ENCODE results near the gene DIPK2B. TPM values are rescaled to one million over a fixed set of nuclear protein-coding genes. Genes with fewer than 3 reads are reported as not detected.

DIPK2B gene
- total RNA-seq, 1 experiment from 2014 or later: not detected

- in situ Hi-C loops (cut with HindIII; ENCODE audit: low pct_unique_long_range_greater_than_20kb, low sequenced_read_pairs): no loop called here
- Histone ChIP-seq H3K9me3 (ENCODE audit: control insufficient read depth, insufficient read depth, low read depth, low read length) (no peaks in the 10 kb centered on the region), H3K27ac (ENCODE audit: low read length) (no peak overlapping the region), H3K27me3 (ENCODE audit: control insufficient read depth, insufficient read depth, low read length) (no peaks in the 10 kb centered on the region), H3K36me3 (ENCODE audit: control insufficient read depth, insufficient read depth, low read length) (no peaks in the 10 kb centered on the region), H3K4me1 (ENCODE audit: control insufficient read depth, insufficient read depth, low read length) (no peaks in the 10 kb centered on the region), H3K4me3 (ENCODE audit: low read depth in 2 of 2, low read length in 2 of 2) (no peak overlapping the region)
- POLR2A ChIA-PET: no interaction called here
- intact Hi-C loops (cut with micrococcal nuclease; ENCODE audit: unreplicated experiment): no loop called here
- TF ChIP-seq CTCF (IDR thresholded peaks at IDR 0.05) (no peak), POLR2AphosphoS5 (IDR thresholded peaks at IDR 0.05; ENCODE audit: low read depth, low read length) (no peak)
- BruUV-seq (replicated peaks): no TSS peak
- ATAC-seq (no peak), DNase-seq (ENCODE audit: low read depth, low spot score) (no peak)
- CTCF ChIA-PET: no interaction called here
Observed at GRCh38 chrX:45164995-45165394, 35.7 kb downstream of the DIPK2B start.

- H3K9me3 ChIP-seq (ENCODE audit: control insufficient read depth, insufficient read depth, low read depth, low read length): no peaks in the 10 kb centered on the region
- CTCF ChIA-PET: no interaction called here
- BruUV-seq (replicated peaks): no TSS peak
- intact Hi-C loops (cut with micrococcal nuclease; ENCODE audit: unreplicated experiment) (no loop called here), in situ Hi-C loops (cut with HindIII; ENCODE audit: low pct_unique_long_range_greater_than_20kb, low sequenced_read_pairs) (no loop called here)
- no peak overlapping the region for H3K27ac ChIP-seq (ENCODE audit: low read length)
- H3K4me1 ChIP-seq (ENCODE audit: control insufficient read depth, insufficient read depth, low read length): no peaks in the 10 kb centered on the region
- TF ChIP-seq, protein P1, sequence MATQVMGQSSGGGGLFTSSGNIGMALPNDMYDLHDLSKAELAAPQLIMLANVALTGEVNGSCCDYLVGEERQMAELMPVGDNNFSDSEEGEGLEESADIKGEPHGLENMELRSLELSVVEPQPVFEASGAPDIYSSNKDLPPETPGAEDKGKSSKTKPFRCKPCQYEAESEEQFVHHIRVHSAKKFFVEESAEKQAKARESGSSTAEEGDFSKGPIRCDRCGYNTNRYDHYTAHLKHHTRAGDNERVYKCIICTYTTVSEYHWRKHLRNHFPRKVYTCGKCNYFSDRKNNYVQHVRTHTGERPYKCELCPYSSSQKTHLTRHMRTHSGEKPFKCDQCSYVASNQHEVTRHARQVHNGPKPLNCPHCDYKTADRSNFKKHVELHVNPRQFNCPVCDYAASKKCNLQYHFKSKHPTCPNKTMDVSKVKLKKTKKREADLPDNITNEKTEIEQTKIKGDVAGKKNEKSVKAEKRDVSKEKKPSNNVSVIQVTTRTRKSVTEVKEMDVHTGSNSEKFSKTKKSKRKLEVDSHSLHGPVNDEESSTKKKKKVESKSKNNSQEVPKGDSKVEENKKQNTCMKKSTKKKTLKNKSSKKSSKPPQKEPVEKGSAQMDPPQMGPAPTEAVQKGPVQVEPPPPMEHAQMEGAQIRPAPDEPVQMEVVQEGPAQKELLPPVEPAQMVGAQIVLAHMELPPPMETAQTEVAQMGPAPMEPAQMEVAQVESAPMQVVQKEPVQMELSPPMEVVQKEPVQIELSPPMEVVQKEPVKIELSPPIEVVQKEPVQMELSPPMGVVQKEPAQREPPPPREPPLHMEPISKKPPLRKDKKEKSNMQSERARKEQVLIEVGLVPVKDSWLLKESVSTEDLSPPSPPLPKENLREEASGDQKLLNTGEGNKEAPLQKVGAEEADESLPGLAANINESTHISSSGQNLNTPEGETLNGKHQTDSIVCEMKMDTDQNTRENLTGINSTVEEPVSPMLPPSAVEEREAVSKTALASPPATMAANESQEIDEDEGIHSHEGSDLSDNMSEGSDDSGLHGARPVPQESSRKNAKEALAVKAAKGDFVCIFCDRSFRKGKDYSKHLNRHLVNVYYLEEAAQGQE (IDR thresholded peaks at IDR 0.05; ENCODE audit: insufficient read depth in 1 of 2, low read depth in 2 of 2, low read length in 1 of 2): no peak
- TF ChIP-seq POLR2AphosphoS5 (IDR thresholded peaks at IDR 0.05; ENCODE audit: low read depth, low read length) (no peak), TCF7L2 (IDR thresholded peaks at IDR 0.05; ENCODE audit: low read depth, low read length) (no peak), SIN3A (IDR thresholded peaks at IDR 0.05; ENCODE audit: borderline replicate concordance, insufficient read depth, low read depth, low read length) (no peak), CTCF (IDR thresholded peaks at IDR 0.05) (no peak)
- no peak overlapping the region for H3K4me3 ChIP-seq (ENCODE audit: low read depth in 2 of 2, low read length in 2 of 2)
- no peaks in the 10 kb centered on the region for H3K36me3 ChIP-seq (ENCODE audit: control insufficient read depth, insufficient read depth, low read length)
- H3K27me3 ChIP-seq (ENCODE audit: control insufficient read depth, insufficient read depth, low read length): no peaks in the 10 kb centered on the region
- ATAC-seq (no peak), DNase-seq (ENCODE audit: low read depth, low spot score) (no peak)
- POLR2A ChIA-PET: no interaction called here
Observed at GRCh38 chrX:45164021-45164621, 36.6 kb downstream of the DIPK2B start.
